ENCODE results near the gene RBBP4.
A peak's percentile ranks its signal among the peaks of the same experiment; 100 is the strongest.
"Not testable (repeated sequence)": the region's sequence is repeated elsewhere in the genome, so short reads cannot be mapped to it uniquely, and the experiment has no call there.

Gene RBBP4

DNA sequence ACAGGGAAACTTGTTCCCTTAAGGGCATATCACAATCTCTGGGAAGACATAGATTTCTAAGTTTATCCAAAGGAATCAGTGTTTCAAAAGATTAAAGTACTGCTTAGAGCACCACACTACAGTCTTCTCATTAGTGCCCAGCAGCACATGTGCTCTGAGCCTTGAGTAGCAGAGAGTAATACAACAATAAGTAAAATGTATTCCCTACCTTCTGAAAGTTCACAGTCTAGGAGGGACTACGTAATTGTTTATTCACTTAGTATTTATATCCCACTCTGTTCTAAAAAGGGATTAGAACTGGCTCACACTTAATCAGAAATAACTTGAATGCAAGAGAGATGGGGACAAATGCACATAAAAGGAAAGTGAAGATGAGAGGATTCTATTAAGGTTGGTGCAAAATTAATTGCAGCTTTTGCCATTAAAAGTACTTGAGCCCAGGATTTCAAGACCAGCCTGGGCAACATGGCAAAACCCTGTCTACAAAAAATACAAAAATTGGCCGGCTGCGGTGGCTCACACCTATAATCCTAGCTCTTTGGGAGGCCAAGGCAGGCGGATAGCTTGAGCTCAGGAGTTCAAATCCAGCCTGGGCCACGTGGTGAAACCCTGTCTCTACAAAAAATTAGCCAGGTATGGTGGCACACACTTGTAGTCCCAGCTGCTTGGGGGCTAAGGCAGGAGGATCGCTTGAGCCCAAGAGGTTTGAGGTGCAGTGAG is 42.6 kb downstream of the RBBP4 start:
- no peak for DNase-seq (ENCODE audit: low read depth)

GRCh38 chr1:32695098-32695904 is 44.3 kb downstream of the RBBP4 start:
- no peak for DNase-seq (ENCODE audit: low read depth)

- no peak for DNase-seq (ENCODE audit: low read depth)
Measured at GRCh38 chr1:32696041-32696440, 45.0 kb downstream of the RBBP4 start.

DNA sequence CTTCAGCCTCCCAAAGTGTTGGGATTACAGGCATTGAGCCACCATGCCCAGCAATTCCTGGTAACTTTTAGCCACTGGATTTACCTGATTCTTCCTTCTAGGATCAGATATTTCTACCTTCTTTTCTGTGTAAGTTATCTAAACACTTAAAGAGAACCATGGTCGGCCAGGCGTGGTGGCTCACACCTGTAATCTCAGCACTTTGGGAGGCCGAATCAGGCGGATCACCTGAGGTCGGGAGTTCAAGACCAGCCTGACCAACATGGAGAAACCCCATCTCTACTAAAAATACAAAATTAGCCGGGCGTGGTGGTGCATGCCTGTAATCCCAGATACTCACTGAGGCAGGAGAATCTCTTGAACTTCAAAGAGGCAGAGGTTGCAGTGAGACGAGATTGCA is 46.0 kb downstream of the RBBP4 start:
- not testable (repeated sequence) for DNase-seq (ENCODE audit: low read depth)

DNA sequence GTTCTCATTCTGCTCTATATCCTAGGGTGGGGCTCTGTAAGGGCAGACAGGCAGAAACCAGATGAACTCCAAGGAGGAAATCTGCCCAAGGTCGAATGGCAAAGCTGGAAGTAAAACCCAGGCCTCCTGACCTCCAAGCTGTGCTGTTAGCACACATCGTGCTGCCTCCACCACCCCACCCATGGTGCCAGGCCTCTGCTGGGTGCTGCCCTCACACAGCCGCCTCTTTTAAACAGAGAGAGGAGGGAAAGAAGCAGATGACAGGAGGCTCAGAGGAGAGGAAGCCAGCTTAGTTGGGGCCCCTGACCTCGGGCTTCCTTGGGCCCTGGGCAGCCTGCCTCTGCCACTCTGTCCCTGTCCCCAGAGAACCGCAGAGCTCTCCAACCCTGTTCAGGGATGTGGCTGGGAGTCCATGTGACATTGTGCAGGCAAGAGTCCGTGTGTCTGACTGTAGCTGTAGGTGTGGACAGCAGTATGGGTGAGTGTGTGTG is 50.5 kb downstream of the RBBP4 start:
- DNase-seq (ENCODE audit: low read depth): no peak

- no peak for DNase-seq (ENCODE audit: low read depth)
Measured at GRCh38 chr1:32701951-32702598, 51.1 kb downstream of the RBBP4 start.

GRCh38 chr1:32702599-32703478 is 51.8 kb downstream of the RBBP4 start, which contains the start of gene SYNC:
SYNC (minus strand) TSS chr1:32702770; CDS start chr1:32702660, 110 bp downstream.
- peak; percentile 57 for DNase-seq (ENCODE audit: low read depth)

GRCh38 chr1:32703479-32704291 is 52.7 kb downstream of the RBBP4 start:
- peak; percentile 83 for DNase-seq (ENCODE audit: low read depth)

GRCh38 chr1:32705516-32705915 is 54.5 kb downstream of the RBBP4 start:
- DNase-seq (ENCODE audit: low read depth): no peak

- no peak for DNase-seq (ENCODE audit: low read depth)
Measured at GRCh38 chr1:32706491-32706890, 55.5 kb downstream of the RBBP4 start.

DNA sequence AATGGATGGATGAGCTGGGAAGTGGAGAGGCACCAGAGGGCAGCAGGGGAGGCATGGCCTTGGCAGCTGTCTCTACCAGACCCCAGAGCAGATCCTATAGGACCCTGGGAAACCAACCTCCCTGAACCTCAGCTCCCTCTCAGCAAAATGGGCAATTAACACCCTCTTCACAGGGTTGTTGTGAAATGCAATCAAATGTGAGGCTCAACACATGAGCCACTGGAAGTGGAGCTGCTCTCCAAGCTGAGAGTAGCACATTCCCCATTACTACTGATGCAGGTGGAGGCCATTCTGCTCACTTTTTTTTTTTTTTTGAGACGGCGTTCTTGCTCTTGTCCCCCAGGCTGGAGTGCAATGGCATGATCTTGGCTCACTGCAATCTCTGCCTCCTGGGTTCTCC is 58.1 kb downstream of the RBBP4 start:
- no peak for DNase-seq (ENCODE audit: low read depth)

GRCh38 chr1:32709476-32709875 is 58.5 kb downstream of the RBBP4 start:
- DNase-seq (ENCODE audit: low read depth): no peak

GRCh38 chr1:32711221-32711620 is 60.2 kb downstream of the RBBP4 start:
- DNase-seq (ENCODE audit: low read depth): not testable (repeated sequence)

- no peak for DNase-seq (ENCODE audit: low read depth)
Measured at GRCh38 chr1:32713081-32713480, 62.1 kb downstream of the RBBP4 start.

GRCh38 chr1:32714277-32714676 is 63.3 kb downstream of the RBBP4 start:
- no peak for DNase-seq (ENCODE audit: low read depth)

- DNase-seq (ENCODE audit: low read depth): no peak
Measured at GRCh38 chr1:32715901-32716311, 64.9 kb downstream of the RBBP4 start.

- no peak for DNase-seq (ENCODE audit: low read depth)
Measured at GRCh38 chr1:32716312-32717148, 65.5 kb downstream of the RBBP4 start.

- no peak for DNase-seq (ENCODE audit: low read depth)
Measured at GRCh38 chr1:32717503-32717902, 66.5 kb downstream of the RBBP4 start.

GRCh38 chr1:32718036-32718435 is 67.0 kb downstream of the RBBP4 start:
- DNase-seq (ENCODE audit: low read depth): no peak

- no peak for DNase-seq (ENCODE audit: low read depth)
Measured at GRCh38 chr1:32718527-32718926, 67.5 kb downstream of the RBBP4 start.
